Upper lobe of left lung (tissue), 4 donors: ENCODE measurements around the gene KCNJ3.

Experiments used
- EP300 ChIP-seq, 4 donors: sonication (generic); formaldehyde crosslinking; IDR thresholded peaks; one replicate each; pipeline ENCODE4 v1.5.1; 2017; ENCODE audit warnings: antibody characterized with exemption in 4 of 4, control low read depth in 2 of 4
- POLR2A ChIP-seq, 4 donors: fragments of 450-650 bp; IDR thresholded peaks; one replicate each; pipeline ENCODE4 v1.5.1; 2016 to 2017; ENCODE audit warnings: antibody characterized with exemption in 4 of 4, mild to moderate bottlenecking in 2 of 4
- POLR2AphosphoS5 ChIP-seq, 2 donors: sonication (generic); formaldehyde crosslinking; IDR thresholded peaks; one replicate each; pipeline ENCODE4 v1.5.1; 2017; ENCODE audit warnings: antibody characterized with exemption in 2 of 2
- TF ChIP-seq, protein P1 (sequence below), 6 experiments: fragments of 450-650 bp in 4 of 6; fragments of 200-600 bp in 2 of 6; sonication (generic) in 2 of 6; IDR thresholded peaks; one replicate each; pipeline ENCODE4 v1.5.1; 2016 to 2019; ENCODE audit warnings: antibody characterized with exemption in 6 of 6

DNA sequence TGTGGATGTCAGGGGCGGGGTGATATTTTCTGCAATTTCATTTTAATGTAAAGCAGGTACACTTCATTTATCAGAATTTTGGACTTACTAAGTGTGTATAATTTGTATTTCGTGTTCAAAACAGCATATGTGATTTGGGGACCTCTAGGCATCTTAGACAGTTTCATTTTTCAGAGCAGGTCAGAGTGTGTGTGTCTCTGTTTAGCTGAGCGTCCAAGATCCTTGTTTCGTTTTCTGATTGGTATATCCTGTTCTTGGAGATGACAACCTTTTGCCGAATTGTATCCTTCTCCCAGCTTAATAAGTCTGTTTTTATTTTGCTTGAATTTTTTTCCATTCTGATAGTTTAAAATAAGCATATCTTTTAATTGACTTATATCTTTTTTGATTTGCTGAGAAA lies 128.3 kb downstream of the KCNJ3 start:
- TF ChIP-seq, protein P1, sequence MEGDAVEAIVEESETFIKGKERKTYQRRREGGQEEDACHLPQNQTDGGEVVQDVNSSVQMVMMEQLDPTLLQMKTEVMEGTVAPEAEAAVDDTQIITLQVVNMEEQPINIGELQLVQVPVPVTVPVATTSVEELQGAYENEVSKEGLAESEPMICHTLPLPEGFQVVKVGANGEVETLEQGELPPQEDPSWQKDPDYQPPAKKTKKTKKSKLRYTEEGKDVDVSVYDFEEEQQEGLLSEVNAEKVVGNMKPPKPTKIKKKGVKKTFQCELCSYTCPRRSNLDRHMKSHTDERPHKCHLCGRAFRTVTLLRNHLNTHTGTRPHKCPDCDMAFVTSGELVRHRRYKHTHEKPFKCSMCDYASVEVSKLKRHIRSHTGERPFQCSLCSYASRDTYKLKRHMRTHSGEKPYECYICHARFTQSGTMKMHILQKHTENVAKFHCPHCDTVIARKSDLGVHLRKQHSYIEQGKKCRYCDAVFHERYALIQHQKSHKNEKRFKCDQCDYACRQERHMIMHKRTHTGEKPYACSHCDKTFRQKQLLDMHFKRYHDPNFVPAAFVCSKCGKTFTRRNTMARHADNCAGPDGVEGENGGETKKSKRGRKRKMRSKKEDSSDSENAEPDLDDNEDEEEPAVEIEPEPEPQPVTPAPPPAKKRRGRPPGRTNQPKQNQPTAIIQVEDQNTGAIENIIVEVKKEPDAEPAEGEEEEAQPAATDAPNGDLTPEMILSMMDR (IDR thresholded peaks at IDR 0.05), result no peak
- TF ChIP-seq POLR2A (IDR thresholded peaks at IDR 0.05) (no peak), EP300 (IDR thresholded peaks at IDR 0.05) (no peak), POLR2AphosphoS5 (IDR thresholded peaks at IDR 0.05) (no peak)
